ENCODE measurements around the gene SHISA9. TPM values are rescaled to one million over a fixed set of nuclear protein-coding genes. Genes with fewer than 3 reads are reported as not detected.

Gene SHISA9
- total RNA-seq, 1 experiment from 2014 or later: not detected

GRCh38 chr16:13101828-13102227 is 200.4 kb downstream of the SHISA9 start:
- H2AFZ ChIP-seq (ENCODE audit: low read depth, low read length, poor library complexity, severe bottlenecking): no peak overlapping the region
- H3K36me3 ChIP-seq (ENCODE audit: control insufficient read depth in 1 of 2, insufficient read depth in 2 of 2, low read length in 2 of 2): no peaks in the 10 kb centered on the region
- no peaks in the 10 kb centered on the region for H4K20me1 ChIP-seq (ENCODE audit: insufficient read depth)
- no peaks in the 10 kb centered on the region for H3K27me3 ChIP-seq (ENCODE audit: insufficient read depth, low read length)
- no peaks in the 10 kb centered on the region for H3K9me3 ChIP-seq (ENCODE audit: control insufficient read depth in 1 of 2, insufficient read depth in 1 of 2, low read depth in 1 of 2, low read length in 2 of 2)
- H3K9me2 ChIP-seq (ENCODE audit: insufficient read depth): no peaks in the 10 kb centered on the region
- no peaks in the 10 kb centered on the region for H3K79me2 ChIP-seq (ENCODE audit: insufficient read depth, low read length)
- TF ChIP-seq TCF7L2 (IDR thresholded peaks at IDR 0.05; ENCODE audit: borderline replicate concordance, extremely low read depth, insufficient read depth, insufficient read length): no peak
- no peak for TF ChIP-seq JUND (IDR thresholded peaks at IDR 0.05)
- no peak for TF ChIP-seq ZBTB33 (IDR thresholded peaks at IDR 0.05; ENCODE audit: extremely low read depth, insufficient replicate concordance, low read length)
- no peak for TF ChIP-seq POLR2A (IDR thresholded peaks at IDR 0.05; ENCODE audit: borderline replicate concordance, extremely low read depth, insufficient read depth, insufficient read length)
- TF ChIP-seq ZNF274 (IDR thresholded peaks at IDR 0.05; ENCODE audit: low read depth, low read length): no peak
- no peak for DNase-seq (ENCODE audit: low read depth, low spot score)
- no peak overlapping the region for H3K4me2 ChIP-seq (ENCODE audit: low read length)
- no TSS peak for BruUV-seq (replicated peaks)
- CTCF ChIA-PET: no interaction called here
- intact Hi-C loops (cut with micrococcal nuclease): no loop called here
- no peak for ATAC-seq
- RAD21 ChIA-PET (ENCODE audit: low non-redundant PET in 1 of 2, low total read pairs in 2 of 2, uncharacterized antibody in 2 of 2, unreplicated experiment in 2 of 2): no interaction called here
- H3K9ac ChIP-seq (ENCODE audit: low read length): no peak overlapping the region
- H3K4me1 ChIP-seq (ENCODE audit: control insufficient read depth in 1 of 2, insufficient read depth in 2 of 2, low read length in 2 of 2): no peaks in the 10 kb centered on the region
- POLR2A ChIA-PET: no interaction called here
- H3K4me3 ChIP-seq (replicated peaks in 1 of 2; ENCODE audit: low read depth in 1 of 2, low read length in 2 of 2): no peak overlapping the region
- no peak overlapping the region for H3K27ac ChIP-seq (ENCODE audit: low read depth, low read length)

- Histone ChIP-seq H4K20me1 (ENCODE audit: insufficient read depth) (no peaks in the 10 kb centered on the region), H3K9me3 (ENCODE audit: control insufficient read depth in 1 of 2, insufficient read depth in 1 of 2, low read depth in 1 of 2, low read length in 2 of 2) (no peaks in the 10 kb centered on the region), H3K4me1 (ENCODE audit: control insufficient read depth in 1 of 2, insufficient read depth in 2 of 2, low read length in 2 of 2) (no peaks in the 10 kb centered on the region), H3K27ac (ENCODE audit: low read depth, low read length) (no peak overlapping the region), H3K4me2 (ENCODE audit: low read length) (no peak overlapping the region), H3K9me2 (ENCODE audit: insufficient read depth) (no peaks in the 10 kb centered on the region), H2AFZ (ENCODE audit: low read depth, low read length, poor library complexity, severe bottlenecking) (no peak overlapping the region), H3K36me3 (ENCODE audit: control insufficient read depth in 1 of 2, insufficient read depth in 2 of 2, low read length in 2 of 2) (no peaks in the 10 kb centered on the region), H3K27me3 (ENCODE audit: insufficient read depth, low read length) (no peaks in the 10 kb centered on the region), H3K79me2 (ENCODE audit: insufficient read depth, low read length) (no peaks in the 10 kb centered on the region), H3K9ac (ENCODE audit: low read length) (no peak overlapping the region), H3K4me3 (replicated peaks in 1 of 2; ENCODE audit: low read depth in 1 of 2, low read length in 2 of 2) (no peak overlapping the region)
- ATAC-seq (no peak), DNase-seq (ENCODE audit: low read depth, low spot score) (no peak)
- ChIA-PET RAD21 (ENCODE audit: low non-redundant PET in 1 of 2, low total read pairs in 2 of 2, uncharacterized antibody in 2 of 2, unreplicated experiment in 2 of 2) (no interaction called here), POLR2A (no interaction called here), CTCF (no interaction called here)
- intact Hi-C loops (cut with micrococcal nuclease): no loop called here
- no TSS peak for BruUV-seq (replicated peaks)
- no peak for TF ChIP-seq YY1 (IDR thresholded peaks at IDR 0.05; ENCODE audit: extremely low read depth, insufficient replicate concordance, low read depth, low read length)
- no peak for TF ChIP-seq CTCF (IDR thresholded peaks at IDR 0.05 in 2 of 3, conservative IDR thresholded peaks at IDR 0.05 in 1 of 3; ENCODE audit: borderline replicate concordance in 1 of 3, insufficient read depth in 1 of 3, low read depth in 2 of 3, low read length in 2 of 3)
- TF ChIP-seq EZH2 (IDR thresholded peaks at IDR 0.05): no peak
- no peak for TF ChIP-seq TCF7L2 (IDR thresholded peaks at IDR 0.05; ENCODE audit: borderline replicate concordance, extremely low read depth, insufficient read depth, insufficient read length)
- TF ChIP-seq ATF3 (IDR thresholded peaks at IDR 0.05): no peak
- TF ChIP-seq FOSL1 (IDR thresholded peaks at IDR 0.05; ENCODE audit: low read depth): no peak
- TF ChIP-seq ZFX (IDR thresholded peaks at IDR 0.05): no peak
- no peak for TF ChIP-seq REST (IDR thresholded peaks at IDR 0.05; ENCODE audit: low read depth)
- TF ChIP-seq POLR2AphosphoS5 (IDR thresholded peaks at IDR 0.05; ENCODE audit: low read depth, low read length): no peak
Observed at GRCh38 chr16:13102401-13102800, 201.0 kb downstream of the SHISA9 start.
